ENCODE measurements around the gene PBX1.

The PBX1 gene

DNA sequence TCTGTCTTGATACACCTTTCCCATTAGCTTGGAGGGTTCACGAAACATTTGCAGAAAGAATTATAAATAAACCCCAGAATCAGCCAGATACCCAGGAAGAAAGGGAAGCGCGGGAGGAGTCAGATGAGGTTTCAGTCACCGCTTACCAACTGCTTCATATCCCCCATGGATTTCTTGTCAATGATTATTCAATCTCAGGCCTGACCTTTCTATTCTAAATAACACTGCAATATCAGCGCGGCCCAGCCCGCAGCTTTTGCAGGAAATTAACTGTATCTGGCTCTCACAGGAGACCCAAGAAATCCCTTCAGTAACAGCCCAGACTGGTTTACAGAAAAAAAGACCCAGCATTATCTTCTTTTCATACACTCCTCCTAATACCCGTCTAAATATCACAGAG is 308.6 kb downstream of the PBX1 start:
- no peak for DNase-seq (ENCODE audit: low read depth)

GRCh38 chr1:164868990-164869389 is 310.0 kb downstream of the PBX1 start:
- no peak for DNase-seq (ENCODE audit: low read depth)

DNA sequence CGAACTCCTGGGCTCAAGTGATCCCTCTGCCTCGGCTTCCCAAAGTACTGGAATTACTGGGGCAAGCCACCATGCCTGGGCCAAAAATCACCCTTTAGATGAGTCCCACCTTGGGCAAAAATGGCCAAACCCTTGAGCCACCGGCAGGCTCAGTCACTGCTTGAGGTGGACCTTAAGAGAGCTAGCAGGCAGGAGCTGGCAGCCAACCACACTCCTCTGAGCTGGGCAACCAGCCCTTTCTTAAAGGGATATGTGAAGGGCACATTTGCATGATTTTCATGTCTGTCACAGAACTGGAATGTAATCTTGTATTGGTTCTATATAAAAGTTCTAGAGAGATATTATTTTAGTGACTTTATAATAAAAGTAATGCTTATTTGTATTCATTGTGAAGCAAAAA is 316.5 kb downstream of the PBX1 start:
- no peak for DNase-seq (ENCODE audit: low read depth)

DNA sequence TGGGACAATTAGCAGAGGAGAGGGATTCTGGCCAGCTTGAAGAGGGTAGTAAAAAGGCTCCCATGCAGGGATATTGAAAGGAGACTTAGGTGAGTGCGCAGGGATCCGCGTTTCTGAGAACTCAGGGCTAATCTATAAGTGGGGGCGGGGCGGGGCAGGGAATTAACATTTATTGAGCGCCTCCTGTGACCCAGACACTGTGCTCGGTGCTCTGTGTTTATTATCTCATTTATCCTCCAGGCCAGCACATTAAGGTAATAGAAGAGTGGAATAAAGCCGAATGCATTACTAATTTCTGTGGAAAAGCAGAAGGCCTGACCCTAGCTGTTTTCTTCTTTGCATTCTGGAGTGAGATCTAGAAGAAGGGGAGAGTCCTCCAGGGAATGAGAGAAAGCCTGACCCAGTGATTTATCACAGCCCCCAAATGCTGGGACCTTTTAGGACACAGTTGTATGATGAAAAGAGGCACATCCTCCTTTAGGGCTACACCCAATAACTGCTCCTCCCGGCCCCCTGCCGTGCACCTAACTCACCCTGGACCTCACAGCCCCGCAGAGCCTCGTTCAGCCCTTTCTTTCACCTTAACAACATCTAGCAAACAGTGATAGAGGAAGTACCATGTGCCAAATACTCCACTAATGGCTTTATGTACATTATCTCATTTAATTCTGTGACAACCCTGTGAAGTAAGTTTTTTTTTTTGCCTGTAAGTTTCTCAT is 317.6 kb downstream of the PBX1 start:
- no peak for DNase-seq (ENCODE audit: low read depth)

DNA sequence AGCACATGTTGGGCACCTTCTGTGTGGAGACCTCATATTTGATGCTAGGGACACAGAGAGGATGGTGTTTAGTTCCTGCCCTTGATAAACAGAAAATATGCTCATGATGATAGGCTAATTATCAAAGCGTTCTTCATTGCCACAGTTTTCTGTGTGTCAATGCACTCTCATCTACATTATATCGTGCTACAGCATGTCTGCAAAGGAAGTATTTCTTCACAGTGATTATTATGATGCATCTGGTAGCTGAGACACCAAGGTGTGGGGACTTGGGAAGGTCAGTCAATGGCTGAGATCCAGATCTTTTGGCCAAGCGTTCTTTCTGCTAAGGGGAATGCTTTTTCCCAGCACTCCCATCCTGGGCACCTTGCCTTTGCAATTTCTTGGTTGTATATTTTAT is 321.2 kb downstream of the PBX1 start:
- DNase-seq (ENCODE audit: low read depth), result no peak

DNA sequence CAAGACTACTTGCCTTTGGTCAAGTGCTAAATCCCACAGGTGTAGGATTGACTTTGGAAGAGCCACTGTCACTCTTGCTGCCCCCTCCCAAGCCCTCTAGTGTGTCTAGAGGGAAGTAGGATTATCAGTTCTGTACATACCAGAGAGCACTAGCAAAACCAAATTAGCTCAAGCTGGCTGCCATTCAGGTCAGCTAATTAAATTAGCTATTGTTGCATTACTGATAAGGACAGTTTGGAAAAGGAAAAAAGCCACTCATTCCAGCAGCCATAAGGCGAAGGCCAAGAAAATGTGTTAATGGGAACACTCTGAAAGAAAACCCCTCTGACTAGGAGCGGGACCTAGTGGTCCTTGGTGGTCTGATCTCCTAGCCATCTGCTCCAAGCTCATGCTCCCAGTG is 321.7 kb downstream of the PBX1 start:
- no peak for DNase-seq (ENCODE audit: low read depth)

DNA sequence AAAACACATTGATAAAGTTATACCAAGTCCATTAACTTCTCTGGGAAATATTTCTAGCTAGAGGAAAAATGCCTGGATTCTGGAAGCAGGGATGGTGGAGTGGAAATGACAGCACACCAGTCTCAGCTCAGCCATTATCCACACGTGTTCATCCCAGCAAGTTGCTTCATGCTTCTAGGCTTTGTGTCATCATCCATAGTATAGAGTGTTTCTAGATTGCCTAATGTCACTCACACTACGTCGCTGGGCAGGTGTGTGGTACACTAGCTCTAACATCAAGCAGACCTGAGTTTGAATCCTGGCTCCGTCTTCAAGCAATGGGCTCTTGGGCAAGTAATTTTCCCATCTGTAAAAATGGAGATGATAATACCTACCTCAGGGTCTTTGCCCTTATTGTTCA is 326.3 kb downstream of the PBX1 start:
- no peak for DNase-seq (ENCODE audit: low read depth)

DNA sequence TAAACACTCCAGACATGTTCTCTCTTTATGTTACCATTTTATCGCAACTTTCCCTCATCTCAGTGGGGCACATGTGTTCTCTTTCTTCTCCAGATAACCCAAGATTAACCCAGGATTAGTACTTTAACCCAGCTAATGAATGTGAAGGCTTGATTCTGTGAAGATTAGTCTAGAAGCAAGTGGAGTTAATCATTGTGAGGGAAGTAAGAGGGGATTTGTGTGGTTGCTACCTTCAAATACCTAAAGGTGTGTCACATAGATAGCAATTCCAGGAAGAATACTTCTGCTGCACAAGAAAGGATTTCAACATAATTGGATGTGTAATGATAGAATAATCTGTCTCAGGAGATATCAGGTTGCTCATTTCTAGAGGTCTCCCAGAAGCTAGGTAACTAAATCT is 327.1 kb downstream of the PBX1 start:
- DNase-seq (ENCODE audit: low read depth), result no peak

DNA sequence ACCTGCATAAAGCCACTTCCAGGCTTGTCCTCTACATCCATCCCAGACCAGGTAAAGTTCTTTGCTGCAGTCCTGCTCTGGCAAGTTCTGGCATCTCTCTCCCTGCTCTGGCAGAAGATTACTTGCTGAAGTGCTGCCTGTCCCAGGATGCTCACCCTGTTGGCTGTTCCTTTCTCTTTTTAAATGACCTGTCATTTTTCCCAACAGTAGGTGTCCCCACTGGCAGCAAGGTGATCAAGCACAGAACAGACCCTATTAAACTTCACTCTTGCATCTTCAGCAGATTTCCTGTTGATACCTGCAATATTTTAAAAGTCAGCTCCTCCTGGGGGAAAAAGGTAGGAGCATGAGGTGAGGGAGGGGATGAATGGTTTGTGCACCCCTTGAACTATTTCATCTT is 332.6 kb downstream of the PBX1 start:
- no peak for DNase-seq (ENCODE audit: low read depth)

DNA sequence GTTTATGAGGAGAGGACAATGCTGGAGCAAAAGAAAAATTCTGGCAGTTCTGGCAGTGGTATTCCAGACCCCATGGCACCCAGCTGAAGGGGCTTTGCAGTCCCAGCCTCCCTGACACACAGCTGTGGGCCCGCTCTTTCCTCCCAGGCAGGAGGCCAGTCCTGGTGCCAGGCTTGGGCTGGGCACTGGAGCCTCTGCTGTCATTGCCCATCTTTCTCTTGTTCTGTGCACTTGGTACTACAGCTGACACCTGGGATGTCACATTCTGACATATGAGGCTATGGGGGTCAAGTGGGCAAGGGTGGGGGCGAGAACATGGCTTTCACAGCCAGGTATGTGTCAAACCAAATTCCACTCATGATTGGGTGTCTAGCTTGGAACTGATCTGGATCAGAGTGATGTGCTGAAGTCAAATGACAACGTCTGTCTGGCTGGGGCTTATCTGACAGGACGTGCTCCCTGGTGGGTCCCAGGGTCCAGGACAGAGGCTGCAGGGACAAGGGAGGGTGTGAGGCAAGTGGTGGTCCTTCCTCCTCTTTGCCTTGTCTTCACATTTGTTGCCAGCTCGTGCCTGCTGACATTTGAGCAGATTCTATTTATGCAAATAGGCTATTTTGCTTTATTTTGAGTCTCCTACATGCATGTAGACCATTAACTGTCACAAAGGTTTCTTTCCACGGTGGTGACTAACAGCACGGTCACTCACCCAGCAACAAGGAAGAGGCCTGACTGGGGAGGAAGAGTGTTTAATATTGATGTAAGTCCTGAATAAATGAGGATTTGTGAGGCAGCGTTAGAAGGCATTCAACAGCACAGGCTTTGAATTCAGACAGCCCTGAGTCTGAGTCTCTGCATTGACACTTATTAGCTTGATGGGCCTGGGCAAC is 336.3 kb downstream of the PBX1 start:
- DNase-seq (ENCODE audit: low read depth), result no peak

DNA sequence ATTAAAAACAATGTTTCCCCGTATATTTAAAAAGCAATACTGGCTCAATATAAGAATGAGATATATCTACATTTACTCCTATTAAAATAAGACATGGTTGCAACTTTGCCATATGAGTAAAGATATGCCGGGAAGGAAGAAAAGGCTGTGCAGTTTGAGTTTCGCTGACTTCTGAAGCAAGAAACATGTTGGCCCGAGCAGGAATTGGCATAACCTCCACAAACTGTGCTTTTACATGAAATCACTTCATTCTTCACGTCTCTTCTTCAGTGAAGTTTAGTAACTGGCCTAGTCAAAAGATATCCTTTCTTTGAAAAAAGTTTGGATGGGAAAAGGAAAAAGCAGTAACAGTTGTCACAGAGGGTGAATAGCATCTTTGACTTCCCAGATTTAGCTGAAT is 342.0 kb downstream of the PBX1 start:
- DNase-seq (ENCODE audit: low read depth), result no peak

Measured in GM04504 (cell line).